A549 (cell line): Measurements from ENCODE around the gene CADPS2.

Experiments used
- CBX8 ChIP-seq: fragments of 200-600 bp; sonication (generic); IDR thresholded peaks from 2 replicates; pipeline ENCODE4 v1.6.1; 2016
- CEBPB ChIP-seq, 2 experiments: fragments of >200 bp in 1 of 2; sonication (Bioruptor Twin) in 1 of 2; formaldehyde crosslinking in 1 of 2; IDR thresholded peaks; 2 replicates each; pipeline ENCODE4 v1.6.1; 2012 to 2016
- EHMT2 ChIP-seq: fragments of 200-600 bp; sonication (generic); IDR thresholded peaks from 2 replicates; pipeline ENCODE4 v1.6.1; 2016; ENCODE audit warnings: antibody characterized with exemption, low read depth, mild to moderate bottlenecking, moderate library complexity
- EP300 ChIP-seq, 2 experiments: fragments of >200 bp; sonication (Bioruptor Twin); formaldehyde crosslinking; IDR thresholded peaks; 2 replicates in 1 of 2; 3 replicates in 1 of 2; pipeline ENCODE4 v1.6.1; 2016 to 2017
- JUN ChIP-seq, 2 experiments: fragments of >200 bp; sonication (Bioruptor Twin); formaldehyde crosslinking; IDR thresholded peaks; 2 replicates in 1 of 2; 3 replicates in 1 of 2; pipeline ENCODE4 v1.6.1; 2016 to 2017
- KDM5A ChIP-seq: fragments of 200-600 bp; sonication (generic); IDR thresholded peaks from 2 replicates; pipeline ENCODE4 v1.6.1; 2016; ENCODE audit warnings: antibody characterized with exemption, mild to moderate bottlenecking
- MYC ChIP-seq: IDR thresholded peaks from 2 replicates; pipeline ENCODE4 v1.6.1; 2012; ENCODE audit warnings: mild to moderate bottlenecking, inconsistent platforms, low read length, improper control_type of control experiment, borderline replicate concordance
- POLR2A ChIP-seq: IDR thresholded peaks from 2 replicates; pipeline ENCODE4 v1.6.1; 2012; ENCODE audit warnings: mild to moderate bottlenecking, low read length
- RAD21 ChIP-seq, 2 experiments: fragments of >200 bp in 1 of 2; sonication (Bioruptor Twin) in 1 of 2; formaldehyde crosslinking in 1 of 2; IDR thresholded peaks in 1 of 2; conservative IDR thresholded peaks in 1 of 2; 2 replicates in 1 of 2; 3 replicates in 1 of 2; pipeline ENCODE4 v1.6.1; 2012 to 2018; ENCODE audit warnings: inconsistent platforms in 1 of 2
- RFX5 ChIP-seq: fragments of 450-650 bp; IDR thresholded peaks from 2 replicates; pipeline ENCODE4 v1.7.1; 2014; ENCODE audit warnings: antibody characterized with exemption, mild to moderate bottlenecking, moderate library complexity
- SMC3 ChIP-seq: fragments of >200 bp; sonication (Bioruptor Twin); formaldehyde crosslinking; IDR thresholded peaks from 3 replicates; pipeline ENCODE4 v1.6.1; 2018; ENCODE audit warnings: inconsistent platforms
- TP53 ChIP-seq: fragments of 250-450 bp; sonication (Bioruptor Pico); IDR thresholded peaks from 2 replicates; pipeline ENCODE4 v1.5.0; 2021; ENCODE audit warnings: mild to moderate bottlenecking, moderate library complexity
- TF ChIP-seq, protein P1 (sequence below): fragments of >200 bp; sonication (Bioruptor Twin); formaldehyde crosslinking; IDR thresholded peaks from 3 replicates; pipeline ENCODE4 v1.5.1; 2016
- TF ChIP-seq, protein P2 (sequence below): fragments of 150-350 bp; IDR thresholded peaks from 2 replicates; pipeline ENCODE4 v1.6.1; 2014; ENCODE audit warnings: low read depth, mild to moderate bottlenecking, low read length

DNA sequence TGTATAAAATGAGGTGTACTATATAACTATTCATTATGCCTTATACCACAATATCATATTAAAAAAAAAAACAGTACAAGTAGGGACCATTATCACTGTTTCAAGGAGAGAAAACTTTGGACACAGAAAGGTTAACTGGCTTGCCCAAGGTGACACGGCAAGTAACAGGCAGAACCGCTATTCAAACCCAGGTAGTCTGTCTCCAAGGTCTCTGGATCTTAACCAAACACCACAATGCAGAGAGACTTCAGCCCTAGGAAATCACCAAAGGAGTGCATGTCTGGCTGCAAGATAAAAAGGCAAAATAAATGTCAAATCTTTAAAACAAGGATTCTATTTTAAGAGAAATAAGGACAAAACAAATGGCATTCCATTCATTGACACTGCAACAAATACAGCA lies 56.3 kb downstream of the CADPS2 start:
- TF ChIP-seq, protein P1, sequence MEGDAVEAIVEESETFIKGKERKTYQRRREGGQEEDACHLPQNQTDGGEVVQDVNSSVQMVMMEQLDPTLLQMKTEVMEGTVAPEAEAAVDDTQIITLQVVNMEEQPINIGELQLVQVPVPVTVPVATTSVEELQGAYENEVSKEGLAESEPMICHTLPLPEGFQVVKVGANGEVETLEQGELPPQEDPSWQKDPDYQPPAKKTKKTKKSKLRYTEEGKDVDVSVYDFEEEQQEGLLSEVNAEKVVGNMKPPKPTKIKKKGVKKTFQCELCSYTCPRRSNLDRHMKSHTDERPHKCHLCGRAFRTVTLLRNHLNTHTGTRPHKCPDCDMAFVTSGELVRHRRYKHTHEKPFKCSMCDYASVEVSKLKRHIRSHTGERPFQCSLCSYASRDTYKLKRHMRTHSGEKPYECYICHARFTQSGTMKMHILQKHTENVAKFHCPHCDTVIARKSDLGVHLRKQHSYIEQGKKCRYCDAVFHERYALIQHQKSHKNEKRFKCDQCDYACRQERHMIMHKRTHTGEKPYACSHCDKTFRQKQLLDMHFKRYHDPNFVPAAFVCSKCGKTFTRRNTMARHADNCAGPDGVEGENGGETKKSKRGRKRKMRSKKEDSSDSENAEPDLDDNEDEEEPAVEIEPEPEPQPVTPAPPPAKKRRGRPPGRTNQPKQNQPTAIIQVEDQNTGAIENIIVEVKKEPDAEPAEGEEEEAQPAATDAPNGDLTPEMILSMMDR: no peak
- TF ChIP-seq, protein P2, sequence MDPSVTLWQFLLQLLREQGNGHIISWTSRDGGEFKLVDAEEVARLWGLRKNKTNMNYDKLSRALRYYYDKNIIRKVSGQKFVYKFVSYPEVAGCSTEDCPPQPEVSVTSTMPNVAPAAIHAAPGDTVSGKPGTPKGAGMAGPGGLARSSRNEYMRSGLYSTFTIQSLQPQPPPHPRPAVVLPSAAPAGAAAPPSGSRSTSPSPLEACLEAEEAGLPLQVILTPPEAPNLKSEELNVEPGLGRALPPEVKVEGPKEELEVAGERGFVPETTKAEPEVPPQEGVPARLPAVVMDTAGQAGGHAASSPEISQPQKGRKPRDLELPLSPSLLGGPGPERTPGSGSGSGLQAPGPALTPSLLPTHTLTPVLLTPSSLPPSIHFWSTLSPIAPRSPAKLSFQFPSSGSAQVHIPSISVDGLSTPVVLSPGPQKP: no peak
- TF ChIP-seq KDM5A (no peak), TP53 (CRISPR knock-in tag) (no peak), RAD21 (conservative IDR thresholded peaks at IDR 0.05 in 1 of 2, IDR thresholded peaks at IDR 0.05 in 1 of 2) (no peak), EHMT2 (no peak), EP300 (IDR thresholded peaks at IDR 0.05) (no peak), POLR2A (no peak), MYC (no peak), SMC3 (no peak), CBX8 (no peak), CEBPB (IDR thresholded peaks at IDR 0.05) (no peak), JUN (IDR thresholded peaks at IDR 0.05) (no peak), RFX5 (no peak)
